ENCODE measurements around the gene FZD2.
"Not testable (repeated sequence)": the region's sequence is repeated elsewhere in the genome, so short reads cannot be mapped to it uniquely, and the experiment has no call there.

Gene FZD2

GRCh38 chr17:44587339-44587738 lies 30.1 kb downstream of the FZD2 start:
- H3K9me3 ChIP-seq (ENCODE audit: control insufficient read depth, low read length) = no peaks in the 10 kb centered on the region
- 0% methylated on average over 1 of the region's 2 CpGs for WGBS

GRCh38 chr17:44589316-44590071 lies 32.2 kb downstream of the FZD2 start:
- Histone ChIP-seq H3K9me3 (ENCODE audit: control insufficient read depth, low read length) (no peaks in the 10 kb centered on the region), H2BK15ac (ENCODE audit: low read depth, poor library complexity, severe bottlenecking) (no peak overlapping the region), H2AK5ac (ENCODE audit: low read length, severe bottlenecking) (peak overlapping the region; percentile 3), H3K27ac (ENCODE audit: low read length, poor library complexity, severe bottlenecking) (no peak overlapping the region), H3K23ac (ENCODE audit: low read length in 2 of 2) (no peak overlapping the region), H2BK12ac (ENCODE audit: low read length in 2 of 2) (peak overlapping the region in 1 of 2 experiments; percentile 59), H3K14ac (ENCODE audit: low read length in 2 of 2) (no peak overlapping the region), H3K18ac (ENCODE audit: low read depth in 1 of 2, low read length in 2 of 2) (peak overlapping the region in 1 of 2 experiments; percentile 26), H3K36me3 (ENCODE audit: control insufficient read depth in 1 of 2, insufficient read depth in 2 of 2, low read depth in 1 of 2, low read length in 2 of 2) (no peaks in the 10 kb centered on the region), H2BK120ac (ENCODE audit: low read depth, low read length) (peak overlapping the region; percentile 59), H4K91ac (ENCODE audit: low read length) (no peak overlapping the region), H3K4me2 (ENCODE audit: low read length, poor library complexity, severe bottlenecking) (no peak overlapping the region), H3K9ac (ENCODE audit: low read length) (no peak overlapping the region), H2BK5ac (ENCODE audit: low read depth, low read length, poor library complexity, severe bottlenecking) (no peak overlapping the region), H2AFZ (ENCODE audit: low read depth, low read length) (no peak overlapping the region), H3K79me1 (replicated peaks; ENCODE audit: low read length, poor library complexity, severe bottlenecking) (no peaks in the 10 kb centered on the region), H3K4me1 (ENCODE audit: control insufficient read depth, insufficient read depth, low read depth, low read length) (peaks cover 13% of the 10 kb centered on the region), H3K27me3 (ENCODE audit: control insufficient read depth in 1 of 2, insufficient read depth in 1 of 2, low read length in 2 of 2) (peaks cover 0 to 13% of the 10 kb centered on the region in 2 experiments), H3K4me3 (ENCODE audit: insufficient read depth in 1 of 2, low read depth in 1 of 2, low read length in 2 of 2) (no peak overlapping the region), H4K8ac (ENCODE audit: low read length) (no peak overlapping the region), H3K4ac (ENCODE audit: low read depth in 1 of 2, low read length in 2 of 2) (peak overlapping the region in 1 of 2 experiments; percentile 72)
- peak; percentile 35 for DNase-seq
- WGBS = 71% methylated on average over 10 of the region's 10 CpGs

More at GRCh38 chr17:44587339-44587738, 30.1 kb downstream of the FZD2 start:
- H3K36me3 ChIP-seq (ENCODE audit: control insufficient read depth in 1 of 2, insufficient read depth in 2 of 2, low read depth in 1 of 2, low read length in 2 of 2) = no peaks in the 10 kb centered on the region
- H2BK12ac ChIP-seq (ENCODE audit: low read length in 2 of 2) = no peak overlapping the region
- DNase-seq = peak; percentile 97
- peak overlapping the region; percentile 98 for H2AK5ac ChIP-seq (ENCODE audit: low read length, severe bottlenecking)
- H4K91ac ChIP-seq (ENCODE audit: low read length) = peak overlapping the region; percentile 48
- H2BK15ac ChIP-seq (ENCODE audit: low read depth, poor library complexity, severe bottlenecking) = peak overlapping the region; percentile 55
- H3K4me3 ChIP-seq (ENCODE audit: insufficient read depth in 1 of 2, low read depth in 1 of 2, low read length in 2 of 2) = no peak overlapping the region
- peak overlapping the region; percentile 47 for H3K4me2 ChIP-seq (ENCODE audit: low read length, poor library complexity, severe bottlenecking)
- H3K23ac ChIP-seq (ENCODE audit: low read length in 2 of 2) = no peak overlapping the region
- H3K9ac ChIP-seq (ENCODE audit: low read length) = no peak overlapping the region
- no peak overlapping the region for H2AFZ ChIP-seq (ENCODE audit: low read depth, low read length)
- H3K4me1 ChIP-seq (ENCODE audit: control insufficient read depth, insufficient read depth, low read depth, low read length) = peaks cover 13% of the 10 kb centered on the region
- no peaks in the 10 kb centered on the region for H3K79me1 ChIP-seq (replicated peaks; ENCODE audit: low read length, poor library complexity, severe bottlenecking)
- H3K27me3 ChIP-seq (ENCODE audit: control insufficient read depth in 1 of 2, insufficient read depth in 1 of 2, low read length in 2 of 2) = no peaks in the 10 kb centered on the region
- peak overlapping the region in 1 of 2 experiments; percentile 57 for H3K4ac ChIP-seq (ENCODE audit: low read depth in 1 of 2, low read length in 2 of 2)
- H2BK5ac ChIP-seq (ENCODE audit: low read depth, low read length, poor library complexity, severe bottlenecking) = peak overlapping the region; percentile 99
- no peak overlapping the region for H4K8ac ChIP-seq (ENCODE audit: low read length)
- H3K27ac ChIP-seq (ENCODE audit: low read length, poor library complexity, severe bottlenecking) = peak overlapping the region; percentile 99
- no peak overlapping the region for H3K14ac ChIP-seq (ENCODE audit: low read length in 2 of 2)
- H3K18ac ChIP-seq (ENCODE audit: low read depth in 1 of 2, low read length in 2 of 2) = peak overlapping the region; percentile 9 to 94
- H2BK120ac ChIP-seq (ENCODE audit: low read depth, low read length) = peak overlapping the region; percentile 46

GRCh38 chr17:44590072-44590462 lies 32.8 kb downstream of the FZD2 start:
- H3K4me2 ChIP-seq (ENCODE audit: low read length, poor library complexity, severe bottlenecking); H3K4me3 ChIP-seq (ENCODE audit: insufficient read depth in 1 of 2, low read depth in 1 of 2, low read length in 2 of 2); H3K36me3 ChIP-seq (ENCODE audit: control insufficient read depth in 1 of 2, insufficient read depth in 2 of 2, low read depth in 1 of 2, low read length in 2 of 2); H2BK120ac ChIP-seq (ENCODE audit: low read depth, low read length); H3K23ac ChIP-seq (ENCODE audit: low read length in 2 of 2); H2BK5ac ChIP-seq (ENCODE audit: low read depth, low read length, poor library complexity, severe bottlenecking); H3K14ac ChIP-seq (ENCODE audit: low read length in 2 of 2); H3K9me3 ChIP-seq (ENCODE audit: control insufficient read depth, low read length); H2BK12ac ChIP-seq (ENCODE audit: low read length in 2 of 2); H4K8ac ChIP-seq (ENCODE audit: low read length); DNase-seq; H4K91ac ChIP-seq (ENCODE audit: low read length); H3K9ac ChIP-seq (ENCODE audit: low read length); H2BK15ac ChIP-seq (ENCODE audit: low read depth, poor library complexity, severe bottlenecking); H2AK5ac ChIP-seq (ENCODE audit: low read length, severe bottlenecking); H3K27ac ChIP-seq (ENCODE audit: low read length, poor library complexity, severe bottlenecking); H3K79me1 ChIP-seq (replicated peaks; ENCODE audit: low read length, poor library complexity, severe bottlenecking); H2AFZ ChIP-seq (ENCODE audit: low read depth, low read length); H3K4ac ChIP-seq (ENCODE audit: low read depth in 1 of 2, low read length in 2 of 2): not testable (repeated sequence)
- WGBS = 96% methylated on average over 1 of the region's 1 CpG
- peaks cover 11% of the 10 kb centered on the region for H3K4me1 ChIP-seq (ENCODE audit: control insufficient read depth, insufficient read depth, low read depth, low read length)
- H3K27me3 ChIP-seq (ENCODE audit: control insufficient read depth in 1 of 2, insufficient read depth in 1 of 2, low read length in 2 of 2) = peaks cover 0 to 17% of the 10 kb centered on the region in 2 experiments
- H3K18ac ChIP-seq (ENCODE audit: low read depth in 1 of 2, low read length in 2 of 2) = peak overlapping the region in 1 of 2 experiments; percentile 18

- H4K8ac ChIP-seq (ENCODE audit: low read length); H3K9me3 ChIP-seq (ENCODE audit: control insufficient read depth, low read length); H3K23ac ChIP-seq (ENCODE audit: low read length in 2 of 2); H2BK120ac ChIP-seq (ENCODE audit: low read depth, low read length); H3K18ac ChIP-seq (ENCODE audit: low read depth in 1 of 2, low read length in 2 of 2); H2AK5ac ChIP-seq (ENCODE audit: low read length, severe bottlenecking); H3K27ac ChIP-seq (ENCODE audit: low read length, poor library complexity, severe bottlenecking); H2AFZ ChIP-seq (ENCODE audit: low read depth, low read length); H3K4ac ChIP-seq (ENCODE audit: low read depth in 1 of 2, low read length in 2 of 2); H4K91ac ChIP-seq (ENCODE audit: low read length); H3K14ac ChIP-seq (ENCODE audit: low read length in 2 of 2); H2BK5ac ChIP-seq (ENCODE audit: low read depth, low read length, poor library complexity, severe bottlenecking); H3K4me1 ChIP-seq (ENCODE audit: control insufficient read depth, insufficient read depth, low read depth, low read length); H2BK15ac ChIP-seq (ENCODE audit: low read depth, poor library complexity, severe bottlenecking); H3K9ac ChIP-seq (ENCODE audit: low read length); DNase-seq; H3K4me2 ChIP-seq (ENCODE audit: low read length, poor library complexity, severe bottlenecking); H3K36me3 ChIP-seq (ENCODE audit: control insufficient read depth in 1 of 2, insufficient read depth in 2 of 2, low read depth in 1 of 2, low read length in 2 of 2); H3K4me3 ChIP-seq (ENCODE audit: insufficient read depth in 1 of 2, low read depth in 1 of 2, low read length in 2 of 2); H3K79me1 ChIP-seq (replicated peaks; ENCODE audit: low read length, poor library complexity, severe bottlenecking): not testable (repeated sequence)
- Histone ChIP-seq H3K27me3 (ENCODE audit: control insufficient read depth in 1 of 2, insufficient read depth in 1 of 2, low read length in 2 of 2) (peaks cover 0 to 23% of the 10 kb centered on the region in 2 experiments), H2BK12ac (ENCODE audit: low read length in 2 of 2) (peak overlapping the region in 1 of 2 experiments; percentile 1)
- WGBS = 96% methylated on average over 2 of the region's 2 CpGs
Observed at GRCh38 chr17:44590762-44591161, 33.5 kb downstream of the FZD2 start.
